ENCODE results near the gene NUDT8.
"Not testable (repeated sequence)": the region's sequence is repeated elsewhere in the genome, so short reads cannot be mapped to it uniquely, and the experiment has no call there.

The NUDT8 gene

DNA sequence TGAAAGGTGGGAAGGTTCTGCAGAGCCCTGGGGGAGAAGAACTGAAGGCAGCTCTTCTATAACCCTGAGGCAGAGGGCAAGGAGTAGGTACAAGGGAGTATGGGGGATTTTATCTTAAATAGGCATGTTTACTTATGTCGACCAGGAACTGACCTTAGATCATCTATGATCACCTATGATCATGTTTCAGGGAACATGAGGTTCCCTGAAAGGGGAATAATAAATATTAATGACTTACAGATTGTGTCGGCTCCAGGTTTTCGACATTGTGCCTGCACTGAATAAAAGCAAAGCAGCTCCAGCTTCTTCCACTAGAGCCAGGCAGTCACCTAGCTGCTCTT, 36.2 kb downstream of the NUDT8 start:
- no peak for DNase-seq (ENCODE audit: low read depth in 2 of 2)

DNA sequence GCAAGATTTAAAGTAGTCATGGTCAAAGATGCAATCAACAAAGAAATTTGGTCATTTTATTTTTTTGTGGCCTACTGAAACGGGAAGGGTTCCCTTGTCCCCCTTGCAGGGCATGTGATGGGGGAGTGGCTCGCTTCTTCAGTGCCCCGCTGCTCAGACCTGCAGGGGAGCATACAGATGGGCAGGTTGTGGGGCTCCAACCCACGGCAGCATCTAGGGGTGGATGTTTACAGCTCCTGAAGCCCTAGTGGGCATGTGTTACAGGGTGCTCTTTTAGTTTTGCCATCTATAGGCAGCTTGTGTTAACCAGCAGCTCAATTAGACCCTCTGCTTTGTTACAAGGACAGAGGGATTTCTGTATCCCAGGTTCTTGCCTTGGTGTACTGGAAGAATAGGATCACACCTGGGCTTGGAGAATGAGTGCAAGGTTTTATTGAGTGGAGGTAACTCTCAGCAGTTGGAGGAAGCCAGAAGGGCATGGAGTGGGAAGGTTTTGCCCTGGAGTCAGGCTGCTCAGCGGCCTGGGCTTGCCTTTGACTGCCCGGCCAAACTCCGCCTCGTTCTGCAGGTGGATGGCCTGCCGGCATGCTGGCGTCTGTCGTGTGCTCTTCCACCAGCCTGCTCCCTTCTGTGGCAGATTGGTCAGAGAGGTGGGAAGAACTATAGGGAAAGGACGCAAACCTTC, 36.7 kb downstream of the NUDT8 start:
- no peak for DNase-seq (ENCODE audit: low read depth in 2 of 2)

DNA sequence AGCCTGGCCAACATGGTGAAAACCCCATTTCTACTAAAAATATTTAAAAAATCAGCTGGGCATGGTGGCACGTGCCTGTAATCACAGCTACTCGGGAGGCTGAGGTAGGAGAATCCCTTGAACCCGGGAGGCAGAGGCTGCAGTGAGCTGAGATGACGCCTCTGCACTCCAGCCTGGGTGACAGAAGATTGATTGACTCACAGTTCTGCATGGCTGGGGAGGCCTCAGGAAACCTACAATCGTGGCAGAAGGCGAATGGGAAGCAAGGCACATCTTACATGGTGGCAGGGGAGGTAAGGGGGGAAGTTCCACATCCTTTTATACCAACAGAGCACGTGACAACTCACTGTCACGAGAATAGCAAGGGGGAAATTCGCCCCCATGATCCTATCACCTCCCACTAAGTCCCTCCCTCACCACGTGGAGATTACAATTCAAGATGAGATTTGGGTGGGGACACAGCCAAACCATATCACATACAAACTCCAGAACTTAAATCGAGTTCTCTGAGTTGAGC, 40.8 kb downstream of the NUDT8 start:
- not testable (repeated sequence) for DNase-seq (ENCODE audit: low read depth in 2 of 2)

DNA sequence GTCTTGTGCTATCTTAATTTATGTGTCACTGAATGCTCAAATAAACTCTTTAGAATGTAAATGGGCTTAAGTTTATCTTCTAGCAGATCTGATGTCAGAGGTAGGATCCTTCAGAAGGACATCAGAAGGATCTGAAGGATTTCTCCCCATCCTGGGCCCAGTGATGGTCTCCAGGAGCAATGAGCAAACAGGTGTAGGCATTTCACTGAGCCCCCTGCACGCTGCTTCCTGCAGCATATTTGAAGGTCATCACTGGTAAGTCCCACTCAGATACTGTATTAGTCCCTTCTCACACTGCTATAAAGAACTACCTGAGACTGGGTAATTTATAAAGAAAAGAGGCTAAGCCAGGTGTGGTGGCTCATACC, 41.6 kb downstream of the NUDT8 start:
- no peak for DNase-seq (ENCODE audit: low read depth in 2 of 2)

DNA sequence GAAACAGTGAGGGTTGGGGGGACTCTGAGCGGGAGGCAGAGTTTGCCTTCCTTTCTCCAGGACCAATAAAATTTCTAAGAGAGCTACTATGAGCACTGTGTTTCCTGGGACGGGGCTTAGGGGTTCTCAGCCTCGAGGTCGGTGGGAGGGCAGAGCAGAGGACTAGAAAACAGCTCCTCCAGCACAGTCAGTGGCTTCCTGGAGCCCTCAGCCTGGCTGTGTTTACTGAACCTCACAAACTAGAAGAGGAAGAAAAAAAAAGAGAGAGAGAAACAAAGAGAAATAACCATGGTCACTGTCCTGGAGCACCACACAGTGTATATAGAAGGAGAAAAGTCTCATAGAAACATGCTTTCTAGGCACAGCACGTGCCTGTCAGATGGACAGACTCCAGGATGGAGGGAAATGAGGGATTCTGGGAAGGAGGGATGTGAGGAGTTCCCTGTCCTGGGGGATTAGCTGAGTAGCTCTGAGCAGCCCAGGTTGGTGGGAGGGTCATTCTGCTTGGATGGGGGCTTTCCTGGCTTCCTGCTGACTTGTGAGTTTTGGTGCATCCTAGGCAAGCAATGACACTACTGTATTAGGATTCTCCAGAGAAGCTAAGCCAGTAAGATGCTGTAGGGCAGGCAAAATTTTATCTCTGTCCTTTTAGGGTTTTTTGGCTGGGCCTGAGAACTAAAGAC, 43.0 kb downstream of the NUDT8 start:
- no peak for DNase-seq (ENCODE audit: low read depth in 2 of 2)

DNA sequence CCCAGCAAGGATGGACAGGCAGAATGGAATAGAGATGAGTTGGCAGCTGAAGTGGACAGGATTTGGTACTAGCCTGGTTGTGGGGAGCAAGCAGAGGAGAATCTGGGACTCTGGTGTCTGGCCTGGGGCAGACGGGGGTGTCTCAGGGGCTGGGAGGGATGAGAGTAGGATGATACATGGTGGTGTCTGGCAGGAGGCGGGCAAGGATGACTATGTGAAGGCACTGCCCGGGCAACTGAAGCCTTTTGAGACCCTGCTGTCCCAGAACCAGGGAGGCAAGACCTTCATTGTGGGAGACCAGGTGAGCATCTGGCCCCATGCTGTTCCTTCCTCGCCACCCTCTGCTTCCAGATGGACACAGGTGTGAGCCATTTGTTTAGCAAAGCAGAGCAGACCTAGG, 43.8 kb downstream of the NUDT8 start:
- DNase-seq (ENCODE audit: low read depth in 2 of 2) = no peak

DNA sequence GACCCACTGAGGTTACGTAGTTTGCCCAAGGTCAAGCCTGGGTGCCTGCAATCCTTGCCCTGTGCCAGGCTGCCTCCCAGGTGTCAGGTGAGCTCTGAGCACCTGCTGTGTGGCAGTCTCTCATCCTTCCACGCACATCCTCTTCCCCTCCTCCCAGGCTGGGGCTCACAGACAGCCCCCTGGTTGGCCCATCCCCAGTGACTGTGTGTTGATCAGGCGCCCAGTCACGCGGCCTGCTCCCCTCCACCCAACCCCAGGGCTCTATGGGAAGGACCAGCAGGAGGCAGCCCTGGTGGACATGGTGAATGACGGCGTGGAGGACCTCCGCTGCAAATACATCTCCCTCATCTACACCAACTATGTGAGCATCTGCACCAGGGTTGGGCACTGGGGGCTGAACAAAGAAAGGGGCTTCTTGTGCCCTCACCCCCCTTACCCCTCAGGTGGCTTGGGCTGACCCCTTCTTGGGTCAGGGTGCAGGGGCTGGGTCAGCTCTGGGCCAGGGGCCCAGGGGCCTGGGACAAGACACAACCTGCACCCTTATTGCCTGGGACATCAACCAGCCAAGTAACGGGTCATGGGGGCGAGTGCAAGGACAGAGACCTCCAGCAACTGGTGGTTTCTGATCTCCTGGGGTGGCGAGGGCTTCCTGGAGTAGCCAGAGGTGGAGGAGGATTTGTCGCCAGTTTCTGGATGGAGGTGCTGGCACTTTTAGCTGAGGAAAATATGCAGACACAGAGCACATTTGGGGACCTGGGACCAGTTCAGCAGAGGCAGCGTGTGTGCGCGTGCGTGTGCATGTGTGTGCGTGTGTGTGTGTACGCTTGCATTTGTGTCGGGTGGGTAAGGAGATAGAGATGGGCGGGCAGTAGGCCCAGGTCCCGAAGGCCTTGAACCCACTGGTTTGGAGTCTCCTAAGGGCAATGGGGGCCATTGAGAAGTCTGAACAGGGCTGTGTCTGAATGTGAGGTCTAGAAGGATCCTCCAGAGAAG, 44.6 kb downstream of the NUDT8 start:
- no peak for DNase-seq (ENCODE audit: low read depth in 2 of 2)

DNA sequence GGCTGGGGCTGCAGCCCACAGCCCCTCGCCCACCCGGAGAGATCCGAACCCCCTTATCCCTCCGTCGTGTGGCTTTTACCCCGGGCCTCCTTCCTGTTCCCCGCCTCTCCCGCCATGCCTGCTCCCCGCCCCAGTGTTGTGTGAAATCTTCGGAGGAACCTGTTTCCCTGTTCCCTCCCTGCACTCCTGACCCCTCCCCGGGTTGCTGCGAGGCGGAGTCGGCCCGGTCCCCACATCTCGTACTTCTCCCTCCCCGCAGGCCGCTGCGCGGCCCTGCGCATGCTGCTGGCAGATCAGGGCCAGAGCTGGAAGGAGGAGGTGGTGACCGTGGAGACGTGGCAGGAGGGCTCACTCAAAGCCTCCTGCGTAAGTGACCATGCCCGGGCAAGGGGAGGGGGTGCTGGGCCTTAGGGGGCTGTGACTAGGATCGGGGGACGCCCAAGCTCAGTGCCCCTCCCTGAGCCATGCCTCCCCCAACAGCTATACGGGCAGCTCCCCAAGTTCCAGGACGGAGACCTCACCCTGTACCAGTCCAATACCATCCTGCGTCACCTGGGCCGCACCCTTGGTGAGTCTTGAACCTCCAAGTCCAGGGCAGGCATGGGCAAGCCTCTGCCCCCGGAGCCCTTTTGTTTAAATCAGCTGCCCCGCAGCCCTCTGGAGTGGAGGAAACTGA, 45.4 kb downstream of the NUDT8 start:
- no peak for DNase-seq (ENCODE audit: low read depth in 2 of 2)

DNA sequence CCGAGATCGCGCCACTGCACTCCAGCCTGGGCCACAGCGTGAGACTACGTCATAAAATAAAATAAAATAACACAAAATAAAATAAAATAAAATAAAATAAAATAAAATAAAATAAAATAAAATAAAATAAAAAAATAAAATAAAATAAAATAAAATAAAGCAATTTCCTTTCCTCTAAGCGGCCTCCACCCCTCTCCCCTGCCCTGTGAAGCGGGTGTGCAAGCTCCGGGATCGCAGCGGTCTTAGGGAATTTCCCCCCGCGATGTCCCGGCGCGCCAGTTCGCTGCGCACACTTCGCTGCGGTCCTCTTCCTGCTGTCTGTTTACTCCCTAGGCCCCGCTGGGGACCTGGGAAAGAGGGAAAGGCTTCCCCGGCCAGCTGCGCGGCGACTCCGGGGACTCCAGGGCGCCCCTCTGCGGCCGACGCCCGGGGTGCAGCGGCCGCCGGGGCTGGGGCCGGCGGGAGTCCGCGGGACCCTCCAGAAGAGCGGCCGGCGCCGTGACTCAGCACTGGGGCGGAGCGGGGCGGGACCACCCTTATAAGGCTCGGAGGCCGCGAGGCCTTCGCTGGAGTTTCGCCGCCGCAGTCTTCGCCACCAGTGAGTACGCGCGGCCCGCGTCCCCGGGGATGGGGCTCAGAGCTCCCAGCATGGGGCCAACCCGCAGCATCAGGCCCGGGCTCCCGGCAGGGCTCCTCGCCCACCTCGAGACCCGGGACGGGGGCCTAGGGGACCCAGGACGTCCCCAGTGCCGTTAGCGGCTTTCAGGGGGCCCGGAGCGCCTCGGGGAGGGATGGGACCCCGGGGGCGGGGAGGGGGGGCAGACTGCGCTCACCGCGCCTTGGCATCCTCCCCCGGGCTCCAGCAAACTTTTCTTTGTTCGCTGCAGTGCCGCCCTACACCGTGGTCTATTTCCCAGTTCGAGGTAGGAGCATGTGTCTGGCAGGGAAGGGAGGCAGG, 46.2 kb downstream of the NUDT8 start, which contains the start of gene GSTP1:
Gene GSTP1, plus strand, starts transcription at position 566 of the 958 bp plus-strand sequence. Its CDS starts 32 bp downstream, at position 598.
- DNase-seq (ENCODE audit: low read depth in 2 of 2) = peak; percentile 62 to 71

DNA sequence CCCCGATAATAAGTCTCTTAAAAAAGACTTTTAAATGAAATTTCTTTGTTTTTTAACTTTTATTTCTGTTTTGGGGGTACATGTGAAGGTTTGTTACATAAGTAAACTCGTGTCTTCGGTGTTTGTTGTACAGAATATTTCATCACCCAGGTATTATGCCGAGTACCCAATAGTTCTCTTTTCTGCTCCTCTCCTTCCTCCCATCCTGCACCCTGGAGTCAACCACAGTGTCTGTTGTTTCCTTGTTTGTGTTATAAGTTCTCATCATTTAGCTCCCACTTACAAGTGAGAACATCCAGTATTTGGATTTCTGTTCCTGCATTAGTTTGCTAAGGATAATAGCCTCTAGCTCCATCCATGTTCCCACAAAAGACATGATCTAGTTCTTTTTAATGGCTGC, 47.7 kb downstream of the NUDT8 start:
- DNase-seq (ENCODE audit: low read depth in 2 of 2) = no peak

DNA sequence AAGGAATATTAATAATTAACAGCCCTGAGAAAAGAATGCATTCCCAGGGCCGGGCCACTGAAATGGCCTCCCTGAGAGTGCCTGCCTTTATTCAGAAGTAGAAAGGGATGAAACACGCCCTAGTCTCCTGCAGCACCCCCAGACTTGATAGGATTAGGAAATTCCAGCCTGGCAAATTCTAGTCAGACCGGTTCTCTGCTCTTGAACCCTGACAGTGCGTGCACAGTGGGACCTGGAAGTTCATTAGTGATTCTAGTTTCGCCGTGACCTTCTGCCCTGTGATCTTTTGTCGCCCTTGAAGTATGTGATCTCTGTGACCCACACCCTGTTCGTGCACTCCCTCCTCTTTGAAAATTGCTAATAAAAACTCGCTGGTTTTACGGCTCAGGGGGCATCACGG, 48.3 kb downstream of the NUDT8 start:
- DNase-seq (ENCODE audit: low read depth in 2 of 2) = no peak

DNA sequence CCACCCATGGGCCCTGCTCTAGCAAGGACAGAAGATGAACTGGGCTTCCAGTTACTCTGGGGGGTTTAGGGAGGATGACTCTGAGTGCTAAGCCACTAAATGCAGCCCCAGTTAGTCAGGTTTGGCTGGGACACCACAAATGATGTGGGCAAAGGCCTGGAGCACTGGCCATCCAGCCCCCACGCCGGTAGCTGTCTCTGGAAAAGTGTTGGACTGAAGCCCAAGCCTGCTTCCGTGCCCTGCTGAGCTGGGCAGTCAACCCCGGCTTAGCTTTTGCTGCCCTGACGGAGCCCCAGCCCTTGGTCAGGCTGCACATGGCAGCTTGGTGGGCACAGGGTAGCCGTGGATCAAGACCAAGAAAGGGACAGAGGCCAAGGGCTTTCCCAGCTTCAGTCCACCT, 51.8 kb downstream of the NUDT8 start:
- no peak for DNase-seq (ENCODE audit: low read depth in 2 of 2)
